SU-DHL-6 (cell line): ENCODE measurements around the gene RAI1.
"Not testable (repeated sequence)": the region's sequence is repeated elsewhere in the genome, so short reads cannot be mapped to it uniquely, and the experiment has no call there.

Experiments used
- CTCF ChIP-seq: fragments of 200-600 bp; sonication (generic); IDR thresholded peaks from one replicate; pipeline ENCODE4 v1.5.1; 2017; ENCODE audit warnings: antibody characterized with exemption, mild to moderate bottlenecking, low read length, moderate library complexity; ENCODE audit not compliant: insufficient read depth, poor library complexity, severe bottlenecking
- EZH2phosphoT487 ChIP-seq: fragments of 200-600 bp; sonication (generic), shearing (Covaris generic); conservative IDR thresholded peaks from 2 replicates; pipeline ENCODE4 v1.6.1; 2018; ENCODE audit warnings: mild to moderate bottlenecking, antibody characterized with exemption, low read length, moderate library complexity, mixed read lengths

DNA sequence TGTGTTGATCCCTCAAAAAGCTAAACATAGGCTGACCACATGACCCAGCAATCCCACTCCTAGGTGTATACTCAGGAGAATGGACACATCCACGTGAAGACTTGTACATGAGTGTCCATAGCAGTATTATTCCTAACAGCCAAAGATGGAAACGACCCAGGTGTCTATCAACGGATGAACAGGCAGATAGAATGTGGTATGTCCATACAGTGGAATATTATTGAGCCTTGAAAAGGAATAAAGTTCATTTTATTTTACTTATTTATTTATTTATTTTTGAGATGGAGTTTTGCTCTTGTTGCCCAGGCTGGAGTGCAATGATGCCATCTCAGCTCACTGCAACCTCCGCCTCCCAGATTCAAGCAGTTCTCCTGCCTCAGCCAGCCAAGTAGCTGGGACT lies 36.1 kb upstream of the RAI1 start:
- TF ChIP-seq CTCF, EZH2phosphoT487: not testable (repeated sequence)
